ENCODE measurements around the gene EGF.
A peak's percentile ranks its signal among the peaks of the same experiment; 100 is the strongest.

Gene EGF

GRCh38 chr4:110049951-110050925 is 137.6 kb downstream of the EGF start:
- no peak overlapping the region for H3K4me3 ChIP-seq (ENCODE audit: low read length)
- TF ChIP-seq CTCF (conservative IDR thresholded peaks at IDR 0.05; ENCODE audit: low read depth, low read length): peak; percentile 88
- DNase-seq (ENCODE audit: low read depth): no peak

- H3K4me3 ChIP-seq (ENCODE audit: low read length): no peak overlapping the region
- no peak for TF ChIP-seq CTCF (conservative IDR thresholded peaks at IDR 0.05; ENCODE audit: low read depth, low read length)
- DNase-seq (ENCODE audit: low read depth): no peak
Measured at GRCh38 chr4:110055158-110055768, 142.6 kb downstream of the EGF start.

GRCh38 chr4:110058677-110059076 is 146.0 kb downstream of the EGF start:
- no peak for TF ChIP-seq CTCF (conservative IDR thresholded peaks at IDR 0.05; ENCODE audit: low read depth, low read length)
- no peak overlapping the region for H3K4me3 ChIP-seq (ENCODE audit: low read length)
- no peak for DNase-seq (ENCODE audit: low read depth)

GRCh38 chr4:110059556-110060191 is 147.0 kb downstream of the EGF start:
- no peak overlapping the region for H3K4me3 ChIP-seq (ENCODE audit: low read length)
- no peak for DNase-seq (ENCODE audit: low read depth)
- TF ChIP-seq CTCF (conservative IDR thresholded peaks at IDR 0.05; ENCODE audit: low read depth, low read length): no peak

- DNase-seq (ENCODE audit: low read depth): no peak
- no peak for TF ChIP-seq CTCF (conservative IDR thresholded peaks at IDR 0.05; ENCODE audit: low read depth, low read length)
Measured at GRCh38 chr4:110061076-110061475, 148.4 kb downstream of the EGF start.

More at GRCh38 chr4:110061076-110061475, 148.4 kb downstream of the EGF start:
- no peak overlapping the region for H3K4me3 ChIP-seq (ENCODE audit: low read length)
